Ascending aorta (tissue), 2 donors: Measurements from ENCODE around the gene ST3GAL5. TPM values are rescaled to one million over a fixed set of nuclear protein-coding genes. Genes with fewer than 3 reads are reported as not detected.

ENCODE experiments used
- DNase-seq, 2 donors: peaks; one replicate each; pipeline ENCODE4 v3.0.0-alpha.2; 2019; ENCODE audit warnings: low spot score in 2 of 2
- H3K27ac ChIP-seq, 2 donors: fragments of 200-600 bp; sonication (generic); one replicate each; pipeline ENCODE4 v1.5.1; 2016 to 2017; ENCODE audit warnings: mild to moderate bottlenecking in 1 of 2
- H3K27me3 ChIP-seq: fragments of 200-600 bp; sonication (generic); one replicate; pipeline ENCODE4 v1.5.1; 2017
- H3K36me3 ChIP-seq, 2 donors: fragments of 200-600 bp; sonication (generic); one replicate each; pipeline ENCODE4 v1.5.1; 2016
- H3K4me1 ChIP-seq, 2 donors: fragments of 200-600 bp; sonication (generic); one replicate each; pipeline ENCODE4 v1.5.1; 2016 to 2017; ENCODE audit warnings: mild to moderate bottlenecking in 1 of 2
- H3K4me3 ChIP-seq, 2 donors: fragments of 200-600 bp; sonication (generic); one replicate each; pipeline ENCODE4 v1.5.1; 2016 to 2017; ENCODE audit warnings: mild to moderate bottlenecking in 1 of 2
- H3K9me3 ChIP-seq, 2 donors: fragments of 200-600 bp; sonication (generic); one replicate each; pipeline ENCODE4 v1.5.1; 2016
- CTCF ChIP-seq, 3 experiments: fragments of 200-600 bp in 2 of 3; fragments of 450-650 bp in 1 of 3; sonication (generic) in 2 of 3; IDR thresholded peaks; one replicate each; pipeline ENCODE4 v1.5.1; 2016 to 2019; ENCODE audit warnings: antibody characterized with exemption in 3 of 3, mild to moderate bottlenecking in 1 of 3, moderate library complexity in 1 of 3
- intact Hi-C: fragments of 100-400 bp; cut with DNase I; formaldehyde crosslinking; loops from one replicate; pipeline ENCODE4 v1.15.1; 2023
- total RNA-seq: library from RNA; depleted of rRNA; stranded (reverse); fragments of >200 nt; gene quantifications from one replicate; pipeline ENCODE4 v1.1.0, GENCODE V29; 2016

Gene ST3GAL5
- total RNA-seq, 1 donor from 2014 or later: 21.0 TPM

- DNase-seq: peak in 1 of 2 donors; percentile 31
- Histone ChIP-seq H3K27me3 (no peaks in the 10 kb centered on the region), H3K9me3 (no peaks in the 10 kb centered on the region), H3K36me3 (peaks cover 0 to 3% of the 10 kb centered on the region in 2 donors), H3K27ac (no peak overlapping the region), H3K4me1 (peaks cover 0 to 3% of the 10 kb centered on the region in 2 donors), H3K4me3 (no peak overlapping the region)
- TF ChIP-seq CTCF (IDR thresholded peaks at IDR 0.05): no peak
- intact Hi-C loops: no loop called here
Observed at GRCh38 chr2:85862426-85862825, 26.4 kb downstream of the ST3GAL5 start.

GRCh38 chr2:85861650-85862049 is 27.1 kb downstream of the ST3GAL5 start:
- Histone ChIP-seq H3K27ac (no peak overlapping the region), H3K27me3 (no peaks in the 10 kb centered on the region), H3K36me3 (peaks cover 0 to 3% of the 10 kb centered on the region in 2 donors), H3K9me3 (no peaks in the 10 kb centered on the region), H3K4me3 (no peak overlapping the region), H3K4me1 (peaks cover 0 to 3% of the 10 kb centered on the region in 2 donors)
- no peak for TF ChIP-seq CTCF (IDR thresholded peaks at IDR 0.05)
- intact Hi-C loops: no loop called here
- DNase-seq: no peak

GRCh38 chr2:85861180-85861579 is 27.6 kb downstream of the ST3GAL5 start:
- Histone ChIP-seq H3K9me3 (no peaks in the 10 kb centered on the region), H3K36me3 (peaks cover 0 to 3% of the 10 kb centered on the region in 2 donors), H3K27me3 (no peaks in the 10 kb centered on the region), H3K4me1 (peaks cover 0 to 3% of the 10 kb centered on the region in 2 donors), H3K4me3 (no peak overlapping the region), H3K27ac (no peak overlapping the region)
- no peak for TF ChIP-seq CTCF (IDR thresholded peaks at IDR 0.05)
- DNase-seq: no peak
- intact Hi-C loops: no loop called here

- no peaks in the 10 kb centered on the region for H3K27me3 ChIP-seq
- H3K36me3 ChIP-seq: peaks cover 0 to 3% of the 10 kb centered on the region in 2 donors
Observed at GRCh38 chr2:85858841-85859240, 29.9 kb downstream of the ST3GAL5 start.

GRCh38 chr2:85854897-85855296 is 33.9 kb downstream of the ST3GAL5 start:
- H3K9me3 ChIP-seq: no peaks in the 10 kb centered on the region
- no peak overlapping the region for H3K27ac ChIP-seq
- peaks cover 0 to 4% of the 10 kb centered on the region in 2 donors for H3K4me1 ChIP-seq
- H3K27me3 ChIP-seq: no peaks in the 10 kb centered on the region
- no peak for DNase-seq
- intact Hi-C loops: no loop called here
- no peak overlapping the region for H3K4me3 ChIP-seq
- peaks cover 0 to 3% of the 10 kb centered on the region in 2 donors for H3K36me3 ChIP-seq
- no peak for TF ChIP-seq CTCF (IDR thresholded peaks at IDR 0.05)

More at GRCh38 chr2:85858841-85859240, 29.9 kb downstream of the ST3GAL5 start:
- intact Hi-C loops: no loop called here
- Histone ChIP-seq H3K9me3 (no peaks in the 10 kb centered on the region), H3K4me3 (no peak overlapping the region), H3K27ac (no peak overlapping the region), H3K4me1 (peaks cover 0 to 3% of the 10 kb centered on the region in 2 donors)
- no peak for TF ChIP-seq CTCF (IDR thresholded peaks at IDR 0.05)
- DNase-seq: no peak

GRCh38 chr2:85854166-85854509 is 34.7 kb downstream of the ST3GAL5 start:
- intact Hi-C loops: no loop called here
- peak overlapping the region; percentile 10 to 40 for H3K27ac ChIP-seq
- no peak overlapping the region for H3K4me3 ChIP-seq
- DNase-seq: no peak
- H3K36me3 ChIP-seq: peaks cover 0 to 3% of the 10 kb centered on the region in 2 donors
- no peaks in the 10 kb centered on the region for H3K9me3 ChIP-seq
- peaks cover 0 to 4% of the 10 kb centered on the region in 2 donors for H3K4me1 ChIP-seq
- no peaks in the 10 kb centered on the region for H3K27me3 ChIP-seq
- no peak for TF ChIP-seq CTCF (IDR thresholded peaks at IDR 0.05)
